Esophagus squamous epithelium (tissue), 5 donors: ENCODE results near the gene FUT3. TPM values are rescaled to one million over a fixed set of nuclear protein-coding genes. Genes with fewer than 3 reads are reported as not detected.
A peak's percentile ranks its signal among the peaks of the same experiment; 100 is the strongest.
"Not testable (repeated sequence)": the region's sequence is repeated elsewhere in the genome, so short reads cannot be mapped to it uniquely, and the experiment has no call there.

ENCODE experiments used
- DNase-seq: peaks from one replicate; lab custom pipeline; 2025; lab: John Stamatoyannopoulos, UW
- H3K27ac ChIP-seq, 4 donors: fragments of 200-600 bp; sonication (generic); one replicate each; pipeline ENCODE4 v1.5.1; 2016 to 2019; ENCODE audit warnings: mild to moderate bottlenecking in 1 of 4
- H3K27me3 ChIP-seq, 4 donors: fragments of 200-600 bp; sonication (generic); 1 replicate in 3 of 4; 2 replicates in 1 of 4; pipeline versions ENCODE4 v1.5.1 to v1.6.0; 2017 to 2021; ENCODE audit warnings: antibody characterized with exemption in 1 of 4
- H3K36me3 ChIP-seq, 3 donors: fragments of 200-600 bp; sonication (generic); one replicate each; pipeline ENCODE4 v1.5.1; 2016 to 2019
- H3K4me1 ChIP-seq, 3 donors: fragments of 200-600 bp; sonication (generic); one replicate each; pipeline ENCODE4 v1.5.1; 2017 to 2019
- H3K4me3 ChIP-seq, 4 donors: fragments of 200-600 bp; sonication (generic); 1 replicate in 3 of 4; 2 replicates in 1 of 4; pipeline ENCODE4 v1.5.1; 2016 to 2019; ENCODE audit warnings: mild to moderate bottlenecking in 2 of 4, moderate library complexity in 1 of 4
- H3K9me3 ChIP-seq, 3 donors: fragments of 200-600 bp; sonication (generic); one replicate each; pipeline ENCODE4 v1.5.1; 2016 to 2019
- POLR2A ChIP-seq, 4 donors: fragments of 450-650 bp; IDR thresholded peaks; one replicate each; pipeline ENCODE4 v1.6.1; 2017; ENCODE audit warnings: antibody characterized with exemption in 4 of 4, mild to moderate bottlenecking in 4 of 4, moderate library complexity in 3 of 4
- WGBS, 2 donors: methylation state at CpG; one replicate each; pipeline ENCODE4 v1.1.5; 2018; 5-methylcytosine and 5-hydroxymethylcytosine counted together
- intact Hi-C: fragments of 100-400 bp; cut with DNase I; formaldehyde crosslinking; loops from one replicate; pipeline ENCODE4 v1.15.0; 2022
- total RNA-seq, 4 donors: library from RNA; depleted of rRNA; stranded (reverse); fragments of >200 nt; gene quantifications; one replicate each; pipeline ENCODE4 v1.1.0, GENCODE V29; 2016
- TF ChIP-seq, protein P1 (sequence below), 6 experiments: fragments of 450-650 bp in 4 of 6; fragments of 200-600 bp in 2 of 6; sonication (generic) in 2 of 6; IDR thresholded peaks; one replicate each; pipeline ENCODE4 v1.5.1; 2016 to 2019; ENCODE audit warnings: antibody characterized with exemption in 6 of 6, mild to moderate bottlenecking in 4 of 6, moderate library complexity in 4 of 6
- donor health status: DM: yes; HTN: yes; CAD: no.

FUT3 gene
- total RNA-seq, 4 donors from 2014 or later, result 51.7 to 145 (median 84.8) TPM

GRCh38 chr19:5857203-5858081 is 6.2 kb upstream of the FUT3 start:
- no peaks in the 10 kb centered on the region for H3K4me1 ChIP-seq
- 69 to 81% methylated on average over 17 to 18 of the region's 18 CpGs for WGBS, 2 donors

GRCh38 chr19:5855151-5855550 is 3.9 kb upstream of the FUT3 start:
- peaks cover 0 to 21% (median 5%) of the 10 kb centered on the region in 3 donors for H3K4me1 ChIP-seq
- H3K4me3 ChIP-seq, H3K27me3 ChIP-seq, DNase-seq, H3K36me3 ChIP-seq, H3K9me3 ChIP-seq, intact Hi-C loops, H3K27ac ChIP-seq: not testable (repeated sequence)
- WGBS, 2 donors, result 84 to 87% methylated on average over 9 of the region's 9 CpGs

More at GRCh38 chr19:5857203-5858081, 6.2 kb upstream of the FUT3 start:
- Histone ChIP-seq H3K4me3 (no peak overlapping the region), H3K36me3 (no peaks in the 10 kb centered on the region), H3K27me3 (peaks cover 0 to under 1% (median 0%) of the 10 kb centered on the region in 4 donors), H3K27ac (peak overlapping the region in 2 of 4 donors; percentile 30 to 46), H3K9me3 (no peaks in the 10 kb centered on the region)
- TF ChIP-seq, protein P1, sequence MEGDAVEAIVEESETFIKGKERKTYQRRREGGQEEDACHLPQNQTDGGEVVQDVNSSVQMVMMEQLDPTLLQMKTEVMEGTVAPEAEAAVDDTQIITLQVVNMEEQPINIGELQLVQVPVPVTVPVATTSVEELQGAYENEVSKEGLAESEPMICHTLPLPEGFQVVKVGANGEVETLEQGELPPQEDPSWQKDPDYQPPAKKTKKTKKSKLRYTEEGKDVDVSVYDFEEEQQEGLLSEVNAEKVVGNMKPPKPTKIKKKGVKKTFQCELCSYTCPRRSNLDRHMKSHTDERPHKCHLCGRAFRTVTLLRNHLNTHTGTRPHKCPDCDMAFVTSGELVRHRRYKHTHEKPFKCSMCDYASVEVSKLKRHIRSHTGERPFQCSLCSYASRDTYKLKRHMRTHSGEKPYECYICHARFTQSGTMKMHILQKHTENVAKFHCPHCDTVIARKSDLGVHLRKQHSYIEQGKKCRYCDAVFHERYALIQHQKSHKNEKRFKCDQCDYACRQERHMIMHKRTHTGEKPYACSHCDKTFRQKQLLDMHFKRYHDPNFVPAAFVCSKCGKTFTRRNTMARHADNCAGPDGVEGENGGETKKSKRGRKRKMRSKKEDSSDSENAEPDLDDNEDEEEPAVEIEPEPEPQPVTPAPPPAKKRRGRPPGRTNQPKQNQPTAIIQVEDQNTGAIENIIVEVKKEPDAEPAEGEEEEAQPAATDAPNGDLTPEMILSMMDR (IDR thresholded peaks at IDR 0.05), result no peak
- TF ChIP-seq POLR2A (IDR thresholded peaks at IDR 0.05), result no peak
- intact Hi-C loops, result no loop called here
- no peak for DNase-seq

DNA sequence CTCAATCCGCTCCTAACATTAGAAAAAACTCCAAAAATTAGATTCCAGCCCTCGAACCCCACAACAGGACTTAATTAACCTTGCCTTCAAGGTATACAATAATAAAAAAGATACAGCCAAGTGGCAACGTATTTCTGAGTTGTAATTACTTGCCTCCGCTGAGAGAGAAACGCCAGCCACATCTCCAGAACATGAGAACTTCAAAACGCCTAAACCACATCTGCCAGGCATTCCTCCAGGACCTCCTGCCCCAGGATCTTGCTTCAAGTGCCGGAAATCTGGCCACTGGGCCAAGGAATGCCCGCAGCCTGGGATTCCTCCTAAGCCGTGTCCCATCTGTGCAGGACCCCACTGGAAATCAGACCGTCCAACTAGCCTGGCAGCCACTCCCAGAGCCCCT is 2.9 kb upstream of the FUT3 start:
- intact Hi-C loops, H3K27me3 ChIP-seq, H3K36me3 ChIP-seq, H3K27ac ChIP-seq, H3K4me3 ChIP-seq, H3K9me3 ChIP-seq, DNase-seq: not testable (repeated sequence)
- 68 to 75% methylated on average over 5 to 10 of the region's 10 CpGs for WGBS, 2 donors
- peaks cover 0 to 26% (median 5%) of the 10 kb centered on the region in 3 donors for H3K4me1 ChIP-seq

- intact Hi-C loops, result no loop called here
- Histone ChIP-seq H3K9me3 (no peaks in the 10 kb centered on the region), H3K4me1 (peaks cover 0 to 26% (median 5%) of the 10 kb centered on the region in 3 donors), H3K4me3 (peak overlapping the region; percentile 29 to 46 (median 43)), H3K36me3 (peaks cover 0 to 1% (median 0%) of the 10 kb centered on the region in 3 donors), H3K27ac (peak overlapping the region; percentile 74 to 91 (median 85)), H3K27me3 (no peaks in the 10 kb centered on the region)
- TF ChIP-seq, protein P1 (IDR thresholded peaks at IDR 0.05), result no peak
- no peak for TF ChIP-seq POLR2A (IDR thresholded peaks at IDR 0.05)
- 0 to 10% methylated on average over 3 to 4 of the region's 5 CpGs for WGBS, 2 donors
- no peak for DNase-seq
Observed at GRCh38 chr19:5850743-5851293, 431 bp downstream of the FUT3 start.

DNA sequence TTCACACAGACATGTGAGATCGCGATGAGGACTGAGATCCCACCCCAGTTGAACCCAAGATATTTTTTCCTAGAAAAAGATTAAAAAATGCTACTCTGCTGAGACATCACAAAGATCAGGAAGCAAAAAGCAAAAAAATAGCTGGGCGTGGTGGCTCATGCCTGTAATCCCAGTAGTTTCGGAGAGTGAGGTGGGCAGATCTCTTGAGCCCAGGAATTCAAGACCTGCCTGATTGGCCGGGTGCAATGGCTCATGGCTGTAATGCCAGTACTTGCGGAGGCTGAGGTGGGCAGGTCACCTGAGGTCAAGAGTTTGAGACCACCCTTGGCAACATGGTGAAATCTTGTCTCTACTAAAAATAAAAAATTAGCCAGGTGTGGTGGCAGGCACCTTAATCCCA is 1.1 kb downstream of the FUT3 start:
- Histone ChIP-seq H3K27ac (peak overlapping the region; percentile 58 to 91 (median 85)), H3K9me3 (no peaks in the 10 kb centered on the region), H3K4me3 (peak overlapping the region; percentile 4 to 46 (median 38)), H3K4me1 (peaks cover 0 to 26% (median 5%) of the 10 kb centered on the region in 3 donors), H3K27me3 (no peaks in the 10 kb centered on the region), H3K36me3 (peaks cover 0 to 5% (median 0%) of the 10 kb centered on the region in 3 donors)
- DNase-seq, result no peak
- WGBS, 2 donors, result 49 to 71% methylated on average over 4 to 5 of the region's 6 CpGs
- intact Hi-C loops, result no loop called here
- TF ChIP-seq POLR2A (IDR thresholded peaks at IDR 0.05), result no peak
- TF ChIP-seq, protein P1 (IDR thresholded peaks at IDR 0.05), result no peak

GRCh38 chr19:5848621-5849020 is 2.6 kb downstream of the FUT3 start:
- H3K9me3 ChIP-seq, DNase-seq, H3K27me3 ChIP-seq, intact Hi-C loops: not testable (repeated sequence)
- peaks cover 0 to 17% (median 0%) of the 10 kb centered on the region in 3 donors for H3K36me3 ChIP-seq
- WGBS, 2 donors, result 75 to 84% methylated on average over 5 of the region's 5 CpGs
- H3K4me3 ChIP-seq, result peak overlapping the region in 3 of 4 donors; percentile 37 to 46 (median 40)
- H3K4me1 ChIP-seq, result peaks cover 0 to 26% (median 5%) of the 10 kb centered on the region in 3 donors
- peak overlapping the region; percentile 5 to 91 (median 85) for H3K27ac ChIP-seq

GRCh38 chr19:5847846-5848245 is 3.4 kb downstream of the FUT3 start:
- DNase-seq, intact Hi-C loops, H3K9me3 ChIP-seq, H3K27me3 ChIP-seq: not testable (repeated sequence)
- Histone ChIP-seq H3K4me3 (peak overlapping the region in 2 of 4 donors; percentile 37 to 46), H3K36me3 (peaks cover 0 to 24% (median 0%) of the 10 kb centered on the region in 3 donors), H3K27ac (peak overlapping the region in 3 of 4 donors; percentile 85 to 91 (median 85)), H3K4me1 (peaks cover 0 to 26% (median 5%) of the 10 kb centered on the region in 3 donors)
- 78 to 79% methylated on average over 10 of the region's 10 CpGs for WGBS, 2 donors
